Left ventricle myocardium superior (tissue), 1 donor: ENCODE results near the gene NECTIN2. TPM values are rescaled to one million over a fixed set of nuclear protein-coding genes. Genes with fewer than 3 reads are reported as not detected.
"Not testable (repeated sequence)": the region's sequence is repeated elsewhere in the genome, so short reads cannot be mapped to it uniquely, and the experiment has no call there.

ENCODE experiments used
- ATAC-seq: fragments of 200-7000 bp; cut with Tn5 transposase; one replicate; pipeline ENCODE4 v1.9.1; 2020; ENCODE audit warnings: mild to moderate bottlenecking, moderate library complexity
- DNase-seq: peaks from one replicate; pipeline ENCODE4 v3.0.0-alpha.2; 2020
- intact Hi-C: fragments of 100-400 bp; cut with micrococcal nuclease; formaldehyde crosslinking; loops from one replicate; pipeline ENCODE4 v1.11.0; 2022
- total RNA-seq: library from RNA; stranded (reverse); fragmentation: NEBNext Ultra II Directional; extraction: Animal tissue kit (Norgen Biotek cat#: 25700); gene quantifications from one replicate; pipeline ENCODE4 v1.2.1, GENCODE V29; 2021
- donor health status: DM: no; HTN: yes; CAD: no; lungs with severe emphysema.

Gene NECTIN2
- total RNA-seq, 1 donor from 2014 or later, result 35.4 TPM

- intact Hi-C loops, result no loop called here
- ATAC-seq (no peak), DNase-seq (no peak)
Observed at GRCh38 chr19:44813841-44814470, 32.1 kb upstream of the NECTIN2 start.

- DNase-seq, result no peak
- ATAC-seq, result no peak
- intact Hi-C loops, result no loop called here
Observed at GRCh38 chr19:44814517-44814916, 31.6 kb upstream of the NECTIN2 start.

- ATAC-seq (no peak), DNase-seq (no peak)
- intact Hi-C loops, result no loop called here
Observed at GRCh38 chr19:44816301-44816700, 29.8 kb upstream of the NECTIN2 start.

- no peak for DNase-seq
- intact Hi-C loops, result no loop called here
- no peak for ATAC-seq
Observed at GRCh38 chr19:44817725-44818465, 28.2 kb upstream of the NECTIN2 start.

- ATAC-seq (no peak), DNase-seq (no peak)
- intact Hi-C loops, result no loop called here
Observed at GRCh38 chr19:44818466-44819031, 27.5 kb upstream of the NECTIN2 start.

- DNase-seq, result no peak
- no peak for ATAC-seq
- intact Hi-C loops, result no loop called here
Observed at GRCh38 chr19:44819246-44819832, 26.8 kb upstream of the NECTIN2 start.

GRCh38 chr19:44820648-44821609 is 25.2 kb upstream of the NECTIN2 start:
- intact Hi-C loops, result no loop called here
- peak; percentile 82 for DNase-seq
- ATAC-seq, result peak; percentile 85

- no peak for DNase-seq
- ATAC-seq, result peak; percentile 2
- intact Hi-C loops, result no loop called here
Observed at GRCh38 chr19:44822177-44822576, 23.9 kb upstream of the NECTIN2 start.

GRCh38 chr19:44822670-44823372 is 23.3 kb upstream of the NECTIN2 start:
- ATAC-seq, result no peak
- no peak for DNase-seq
- intact Hi-C loops, result no loop called here

GRCh38 chr19:44823373-44823698 is 22.8 kb upstream of the NECTIN2 start:
- no peak for ATAC-seq
- intact Hi-C loops, result no loop called here
- DNase-seq, result no peak

GRCh38 chr19:44824761-44825160 is 21.3 kb upstream of the NECTIN2 start:
- intact Hi-C loops, result no loop called here
- DNase-seq, result no peak
- ATAC-seq, result no peak

GRCh38 chr19:44832875-44833274 is 13.2 kb upstream of the NECTIN2 start:
- ATAC-seq, DNase-seq, intact Hi-C loops: not testable (repeated sequence)

GRCh38 chr19:44834399-44834798 is 11.7 kb upstream of the NECTIN2 start:
- DNase-seq, intact Hi-C loops, ATAC-seq: not testable (repeated sequence)

GRCh38 chr19:44839276-44839675 is 6.8 kb upstream of the NECTIN2 start:
- DNase-seq (no peak), ATAC-seq (no peak)
- intact Hi-C loops, result no loop called here

- ATAC-seq (no peak), DNase-seq (no peak)
- intact Hi-C loops, result loop anchor here (5.0 kb wide), 1 partner anchor 44 kb away; no protein-coding TSS in a partner anchor
Observed at GRCh38 chr19:44840811-44841210, 5.3 kb upstream of the NECTIN2 start.

GRCh38 chr19:44841231-44841630 is 4.9 kb upstream of the NECTIN2 start:
- intact Hi-C loops, result loop anchor here (5.0 kb wide), 1 partner anchor 44 kb away; no protein-coding TSS in a partner anchor
- ATAC-seq (no peak), DNase-seq (no peak)

- intact Hi-C loops, result no loop called here
- DNase-seq (peak; percentile 52), ATAC-seq (no peak)
Observed at GRCh38 chr19:44845286-44845611, 848 bp upstream of the NECTIN2 start.

- DNase-seq (peak; percentile 58), ATAC-seq (no peak)
- intact Hi-C loops, result no loop called here
Observed at GRCh38 chr19:44846455-44847143, 502 bp downstream of the NECTIN2 start.
